SH-SY5Y (cell line): ENCODE results near the gene SCAPER.

Source experiments
- GATA2 ChIP-seq: IDR thresholded peaks from 2 replicates; pipeline ENCODE4 v1.6.1; 2011; ENCODE audit warnings: mild to moderate bottlenecking, low read depth, low read length
- GATA3 ChIP-seq: IDR thresholded peaks from 2 replicates; pipeline ENCODE4 v1.6.1; 2011; ENCODE audit warnings: low read depth, mild to moderate bottlenecking, low read length, moderate library complexity

GRCh38 chr15:76377751-76378150 lies 527.4 kb downstream of the SCAPER start:
- TF ChIP-seq GATA2, result no peak
- TF ChIP-seq GATA3, result no peak
